ENCODE results near the gene CR1L. TPM values are rescaled to one million over a fixed set of nuclear protein-coding genes. Genes with fewer than 3 reads are reported as not detected.

The CR1L gene
- total and polyA plus RNA-seq, 9 of the 15 experiments (the other 6 are each of a cell fraction or from before 2014, with no cell fraction given), result 10.1 to 74.8 (median 34.3) TPM

- TF ChIP-seq SNRNP70 (optimal IDR thresholded peaks at IDR 0.05; ENCODE audit: low read depth, low read length), result no peak
- no peak for TF ChIP-seq TAF15 (IDR thresholded peaks at IDR 0.05; ENCODE audit: low read depth, low read length)
- TF ChIP-seq GATAD2A (IDR thresholded peaks at IDR 0.05), result peak; percentile 52; the same call in 1 of the 2 replicates
- no peak for TF ChIP-seq XRCC4 (IDR thresholded peaks at IDR 0.05; ENCODE audit: extremely low read depth, insufficient read depth, insufficient read length)
- TF ChIP-seq ZNF282 (CRISPR knock-in tag; IDR thresholded peaks at IDR 0.05), result no peak
- no peak for TF ChIP-seq ZNF584 (CRISPR knock-in tag; IDR thresholded peaks at IDR 0.05; ENCODE audit: low read depth)
- TF ChIP-seq NCOA4 (IDR thresholded peaks at IDR 0.05; ENCODE audit: partially characterized antibody), result no peak
- no peak for TF ChIP-seq ZNF12 (CRISPR knock-in tag; IDR thresholded peaks at IDR 0.05)
- TF ChIP-seq PTRF (tag; IDR thresholded peaks at IDR 0.05), result no peak
- TF ChIP-seq ELF4 (CRISPR knock-in tag; IDR thresholded peaks at IDR 0.05), result no peak
- TF ChIP-seq ADNP (tag; IDR thresholded peaks at IDR 0.05), result no peak
- TF ChIP-seq NFIC (IDR thresholded peaks at IDR 0.05), result peak; percentile 38; the same call in 1 of the 2 replicates
- TF ChIP-seq ZHX1 (conservative IDR thresholded peaks at IDR 0.05; ENCODE audit: low read length), result no peak
- TF ChIP-seq ZBTB2 (IDR thresholded peaks at IDR 0.05), result peak; percentile 52; the same call in 1 of the 2 replicates
- TF ChIP-seq ZNF174 (CRISPR knock-in tag; IDR thresholded peaks at IDR 0.05), result no peak
- TF ChIP-seq ZNF518B (CRISPR knock-in tag; IDR thresholded peaks at IDR 0.05), result no peak
- 0 out of 2 replicates have a peak, but pooled peaks have one; percentile 31 for TF ChIP-seq KLF16 (IDR thresholded peaks at IDR 0.05)
Observed at GRCh38 chr1:207745839-207746767, 101.2 kb downstream of the CR1L start (continued).

Measured in K562 (cell line).